Heart right ventricle (tissue), 16 donors: Measurements from ENCODE around the gene PAFAH1B1. TPM values are rescaled to one million over a fixed set of nuclear protein-coding genes. Genes with fewer than 3 reads are reported as not detected.

Experiments used
- ATAC-seq, 8 donors: fragments of 200-7000 bp; cut with Tn5 transposase; one replicate each; pipeline ENCODE4 v1.9.1; 2020; ENCODE audit warnings: mild to moderate bottlenecking in 8 of 8, moderate library complexity in 8 of 8, moderate number of reproducible peaks in 1 of 8
- DNase-seq, 2 donors: peaks; one replicate each; pipeline ENCODE4 v3.0.0-alpha.2; 2020
- H3K27ac ChIP-seq, 10 donors: fragments of 200-600 bp; sonication (generic) in 2 of 10; one replicate each; pipeline versions ENCODE4 v1.5.0 to v1.8.0; 2020 to 2022; ENCODE audit warnings: mild to moderate bottlenecking in 3 of 10
- H3K27me3 ChIP-seq, 7 donors: fragments of 200-600 bp; one replicate each; pipeline ENCODE4 v1.8.0; 2021 to 2022; ENCODE audit warnings: mild to moderate bottlenecking in 2 of 7
- H3K36me3 ChIP-seq, 9 donors: fragments of 200-600 bp; sonication (generic) in 1 of 9; one replicate each; pipeline versions ENCODE4 v1.5.0 to v1.8.0; 2020 to 2022; ENCODE audit warnings: mild to moderate bottlenecking in 2 of 9
- H3K4me1 ChIP-seq, 9 donors: fragments of 200-600 bp; sonication (generic) in 1 of 9; one replicate each; pipeline versions ENCODE4 v1.5.0 to v1.8.0; 2020 to 2022; ENCODE audit warnings: mild to moderate bottlenecking in 4 of 9
- H3K4me3 ChIP-seq, 10 donors: fragments of 200-600 bp; sonication (generic) in 2 of 10; one replicate each; pipeline versions ENCODE4 v1.5.0 to v1.8.0; 2020 to 2022; ENCODE audit warnings: mild to moderate bottlenecking in 7 of 10, moderate library complexity in 2 of 10
- H3K9me3 ChIP-seq, 11 donors: fragments of 200-600 bp in 10 of 11; sonication (generic) in 2 of 11; one replicate each; pipeline versions ENCODE4 v1.5.0 to v1.8.0; 2013 to 2022; ENCODE audit warnings: mild to moderate bottlenecking in 2 of 11, control low read depth in 1 of 11, moderate library complexity in 1 of 11
- CTCF ChIP-seq, 9 donors: fragments of 200-600 bp; sonication (generic) in 2 of 9; IDR thresholded peaks; one replicate each; pipeline versions ENCODE4 v1.5.0 to v1.8.0; 2021 to 2022; ENCODE audit warnings: antibody characterized with exemption in 9 of 9, mild to moderate bottlenecking in 5 of 9, moderate library complexity in 1 of 9
- WGBS, 2 donors: extraction: QIAGEN DNeasy Blood & Tissue Kit; methylation state at CpG; one replicate each; pipeline ENCODE4 v1.1.7; 2013; ENCODE audit warnings: inconsistent platforms in 1 of 2; 5-methylcytosine and 5-hydroxymethylcytosine counted together
- intact Hi-C, 10 donors: fragments of 100-400 bp; cut with DNase I; formaldehyde crosslinking; loops; one replicate each; pipeline versions ENCODE4 v1.11.1 to v1.14.2; 2022
- polyA plus RNA-seq, 2 donors: library from polyadenylated mRNA; stranded (reverse); fragments of 200-250 nt; gene quantifications; one replicate each; pipeline ENCODE4 v1.2.3, GENCODE V29; 2013
- total RNA-seq, 10 donors: library from RNA; stranded (reverse); fragmentation: NEBNext Ultra II Directional in 3 of 10; extraction: Animal tissue kit (Norgen Biotek cat#: 25700) in 3 of 10; gene quantifications; one replicate each; pipeline versions ENCODE4 v1.2.1 to v1.2.4, GENCODE V29; 2021 to 2023
- donor health status: Arrhythmogenic right ventricular cardiomyopathy.
- donor health status: ischemic (EF 13 %, LVEDD 7.1; RV severe dilation, severe dysfunction).
- donor health status: healthy with polysubstance abuse.
- donor health status: DM: no; HTN: yes; CAD: no.
- donor health status: DM: no; HTN: no; CAD: no.
- donor health status: ischemic (EF 25% LVEDD 6.9; RV normal size, moderate dysfunction).
- donor health status: ischemic (EF 25% LVEDD 5.7; RV mildly dilated, moderate dysfunction).
- donor health status: healthy.
- donor health status: DM: yes; HTN: yes; CAD: no.
- donor health status: Ischemic cardiomyopathy.
- donor health status: ischemic (EF 35%, LVEDD 5.7; RV mildly dilated, moderate dysfunction).
- donor health status: nonischemic (EF 11% LVEDD 7.7; RV severe dilation, severe dysfunction).
- donor health status: DM: yes; HTN: yes; CAD: no.
- donor health status: PGD.
- donor health status: ischemic (EF 29% LVEDD 5.4; RV normal size, mild dysfunction).
- donor health status: nonischemic (EF 23%, LVEDD 6.1; RV moderate dilation, normal function).

The PAFAH1B1 gene
- total and polyA plus RNA-seq, 12 donors = 39.3 to 155 (median 130) TPM

DNA sequence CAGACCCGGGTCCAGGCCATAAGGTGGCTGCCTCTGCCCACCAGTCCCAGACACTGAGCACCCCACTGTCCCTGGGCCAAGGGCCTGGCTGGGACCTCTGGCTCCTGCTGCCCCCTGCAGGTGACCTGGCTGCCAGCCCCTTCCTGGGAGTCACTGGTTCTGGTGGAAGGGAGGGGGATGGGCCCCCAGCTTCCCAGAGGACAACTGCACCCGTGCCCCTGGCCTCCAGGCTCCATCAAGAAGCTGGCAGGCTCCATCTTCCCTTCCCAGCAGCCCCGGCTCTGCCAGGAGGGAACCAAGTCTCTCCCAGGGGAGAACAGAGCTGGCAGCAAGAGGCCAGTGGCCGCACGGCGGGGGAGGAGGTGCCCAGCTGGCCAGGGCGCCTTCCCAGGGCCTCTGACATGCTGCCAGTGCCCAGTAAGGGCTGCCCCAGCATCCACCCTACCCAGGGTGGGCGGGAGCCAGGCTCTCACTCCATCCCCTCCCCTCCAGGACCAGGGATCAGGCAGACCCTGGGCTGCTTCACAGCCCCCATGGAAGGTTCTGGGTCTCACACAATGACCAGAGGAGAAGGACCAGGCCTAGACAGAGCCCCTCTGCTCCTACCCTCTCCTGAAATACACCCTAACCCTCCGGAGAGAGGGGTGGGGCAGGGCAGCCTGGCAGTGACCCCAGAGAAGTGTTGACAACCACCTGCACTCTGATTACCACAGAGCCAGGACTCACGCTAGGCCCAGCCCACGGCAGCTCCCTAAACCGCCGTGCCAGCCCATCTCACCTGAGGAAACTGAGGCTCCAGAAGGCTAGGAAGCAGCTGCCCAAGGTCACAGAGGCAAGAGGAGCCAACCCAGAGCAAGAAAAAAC lies 114.5 kb downstream of the PAFAH1B1 start:
- intact Hi-C loops = loop anchor here in 1 of 10 donors (10.0 kb wide), 1 partner anchor 313 kb away; no protein-coding TSS in a partner anchor
- H3K27ac ChIP-seq = peak overlapping the region; percentile 70 to 99 (median 92)
- peak; percentile 27 to 70 (median 54) for TF ChIP-seq CTCF (IDR thresholded peaks at IDR 0.05)
- no peaks in the 10 kb centered on the region for H3K27me3 ChIP-seq
- H3K4me3 ChIP-seq = peak overlapping the region; percentile 20 to 99 (median 64)
- peak; percentile 23 to 73 (median 64) for ATAC-seq
- 42 to 49% methylated on average over 13 of the region's 13 CpGs for WGBS, 2 donors
- H3K4me1 ChIP-seq = peaks cover 19 to 78% (median 64%) of the 10 kb centered on the region in 9 donors
- H3K36me3 ChIP-seq = peaks cover 0 to 16% (median 7%) of the 10 kb centered on the region in 9 donors
- DNase-seq = peak; percentile 81 to 83
- H3K9me3 ChIP-seq = no peaks in the 10 kb centered on the region

DNA sequence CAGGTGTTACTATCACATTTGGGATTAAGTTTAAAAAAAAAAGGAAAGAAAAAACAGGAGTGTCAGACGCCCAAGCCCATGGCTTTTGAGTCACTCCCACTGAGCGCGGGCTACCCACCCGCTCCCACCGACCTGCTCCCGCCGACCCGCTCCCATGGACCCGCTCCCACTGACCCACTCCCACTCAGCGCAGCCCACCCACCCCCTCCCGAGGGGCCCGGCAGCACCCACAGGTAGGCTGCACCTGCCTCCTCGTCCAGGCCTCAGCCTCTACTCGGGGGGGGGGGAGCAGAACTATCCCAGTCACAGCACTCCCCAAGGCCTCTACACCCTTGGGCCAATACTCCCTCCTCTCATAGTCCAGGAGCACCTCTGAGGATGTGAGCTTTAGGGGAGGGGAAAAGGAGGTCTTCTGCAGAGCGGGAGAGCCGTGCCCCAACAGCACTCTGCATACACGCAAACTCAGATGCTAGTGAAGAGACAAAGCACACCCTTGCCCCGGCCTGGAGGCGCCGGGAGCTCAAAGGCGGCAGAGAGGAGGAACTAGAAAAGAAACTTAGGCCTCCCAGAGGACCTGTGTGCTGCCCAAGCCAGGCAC lies 115.2 kb downstream of the PAFAH1B1 start:
- Histone ChIP-seq H3K27ac (peak overlapping the region in 9 of 10 donors; percentile 70 to 99 (median 92)), H3K27me3 (no peaks in the 10 kb centered on the region), H3K36me3 (peaks cover 0 to 9% (median 0%) of the 10 kb centered on the region in 9 donors), H3K4me1 (peaks cover 19 to 84% (median 67%) of the 10 kb centered on the region in 9 donors), H3K4me3 (peak overlapping the region in 7 of 10 donors; percentile 11 to 99 (median 94)), H3K9me3 (no peaks in the 10 kb centered on the region)
- WGBS, 2 donors = 69 to 75% methylated on average over 21 of the region's 21 CpGs
- no peak for TF ChIP-seq CTCF (IDR thresholded peaks at IDR 0.05)
- ATAC-seq (no peak), DNase-seq (no peak)
- intact Hi-C loops = loop anchor here in 1 of 10 donors (10.0 kb wide), 1 partner anchor 314 kb away; no protein-coding TSS in a partner anchor

- peak overlapping the region in 9 of 10 donors; percentile 70 to 99 (median 92) for H3K27ac ChIP-seq
- ATAC-seq (no peak), DNase-seq (no peak)
Observed at GRCh38 chr17:2709183-2709661, 115.8 kb downstream of the PAFAH1B1 start.

More at GRCh38 chr17:2709183-2709661, 115.8 kb downstream of the PAFAH1B1 start:
- Histone ChIP-seq H3K36me3 (peaks cover 0 to 4% (median 0%) of the 10 kb centered on the region in 9 donors), H3K4me1 (peaks cover 19 to 84% (median 66%) of the 10 kb centered on the region in 9 donors), H3K4me3 (peak overlapping the region in 7 of 10 donors; percentile 11 to 99 (median 94)), H3K9me3 (no peaks in the 10 kb centered on the region), H3K27me3 (no peaks in the 10 kb centered on the region)
- WGBS, 2 donors = 50 to 54% methylated on average over 10 of the region's 10 CpGs
- intact Hi-C loops = loop anchor here in 1 of 10 donors (10.0 kb wide), 1 partner anchor 314 kb away; no protein-coding TSS in a partner anchor
- no peak for TF ChIP-seq CTCF (IDR thresholded peaks at IDR 0.05)
